Measurements from ENCODE around the gene MKRN2OS.
"Not testable (repeated sequence)": the region's sequence is repeated elsewhere in the genome, so short reads cannot be mapped to it uniquely, and the experiment has no call there.

The MKRN2OS gene

DNA sequence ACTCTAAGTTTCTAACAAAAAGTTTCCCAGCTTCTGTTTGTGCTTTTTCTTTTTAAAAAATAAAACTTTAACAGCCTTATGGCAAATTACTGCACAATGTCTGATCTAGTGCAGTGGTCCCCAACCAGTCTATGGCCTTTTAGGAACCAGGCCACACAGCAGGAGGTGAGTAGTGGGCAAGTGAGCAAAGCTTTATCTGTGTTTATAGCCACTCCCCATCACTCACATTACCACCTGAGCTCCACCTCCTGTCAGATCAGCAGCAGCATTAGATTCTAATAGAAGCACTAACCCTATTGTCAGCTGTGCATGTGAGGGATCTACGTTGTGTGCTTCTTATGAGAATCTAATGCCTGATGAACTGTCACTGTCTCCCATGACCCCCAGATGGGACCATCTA, 17.2 kb upstream of the MKRN2OS start:
- in situ Hi-C loops (cut with HindIII; ENCODE audit: low sequenced_read_pairs): no loop called here

DNA sequence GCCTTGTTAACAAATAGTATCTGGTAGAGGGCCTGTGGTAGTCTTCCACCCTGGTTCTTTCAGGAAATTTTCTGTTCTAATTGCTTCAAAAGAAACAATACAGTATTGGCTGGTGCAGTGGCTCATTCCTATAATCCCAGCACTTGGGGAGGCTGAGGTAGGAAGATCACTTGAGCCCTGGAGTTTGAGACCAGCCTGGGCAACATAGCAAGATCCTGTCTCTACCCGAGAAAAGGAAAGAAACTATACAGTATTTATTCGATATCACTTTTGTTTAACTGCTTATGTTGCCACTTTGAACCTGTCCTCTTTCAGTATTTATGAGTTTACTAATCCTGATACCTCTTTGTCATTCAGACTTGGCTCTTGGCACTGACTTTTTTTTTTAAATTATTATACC, 16.1 kb upstream of the MKRN2OS start:
- in situ Hi-C loops (cut with HindIII; ENCODE audit: low sequenced_read_pairs): no loop called here

DNA sequence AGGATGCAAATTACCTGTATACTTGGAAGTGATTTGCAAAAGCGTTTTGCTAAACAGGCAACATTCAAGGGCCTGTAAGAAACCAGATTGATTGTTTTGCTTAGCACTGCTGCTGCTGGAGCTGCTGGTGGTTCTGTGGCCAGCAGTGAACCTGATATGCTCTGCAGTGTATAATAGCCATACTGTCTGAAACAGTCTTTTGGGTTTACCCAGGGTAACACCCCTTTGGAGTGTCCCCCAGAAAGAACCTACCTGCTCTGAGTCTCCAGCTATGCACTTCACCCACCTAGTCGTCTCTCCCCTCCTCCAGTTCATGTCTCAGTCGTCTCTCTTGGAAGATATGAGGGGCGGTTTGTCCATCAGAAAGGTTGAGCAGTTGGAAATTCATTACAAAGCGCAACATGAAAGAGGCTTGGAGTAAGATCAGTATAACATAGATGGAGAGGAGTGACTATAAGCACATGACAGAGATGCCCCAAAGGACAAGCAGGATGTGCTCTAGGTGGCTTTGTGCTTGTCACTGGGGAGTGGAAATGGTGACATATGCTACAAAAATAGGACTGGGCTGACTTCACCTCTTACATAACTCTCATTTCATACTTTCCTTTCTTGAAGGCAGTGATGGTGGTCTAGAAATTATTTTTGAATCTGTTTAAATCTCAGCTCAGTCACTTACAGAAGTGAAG, 15.3 kb upstream of the MKRN2OS start:
- in situ Hi-C loops (cut with HindIII; ENCODE audit: low sequenced_read_pairs): no loop called here

DNA sequence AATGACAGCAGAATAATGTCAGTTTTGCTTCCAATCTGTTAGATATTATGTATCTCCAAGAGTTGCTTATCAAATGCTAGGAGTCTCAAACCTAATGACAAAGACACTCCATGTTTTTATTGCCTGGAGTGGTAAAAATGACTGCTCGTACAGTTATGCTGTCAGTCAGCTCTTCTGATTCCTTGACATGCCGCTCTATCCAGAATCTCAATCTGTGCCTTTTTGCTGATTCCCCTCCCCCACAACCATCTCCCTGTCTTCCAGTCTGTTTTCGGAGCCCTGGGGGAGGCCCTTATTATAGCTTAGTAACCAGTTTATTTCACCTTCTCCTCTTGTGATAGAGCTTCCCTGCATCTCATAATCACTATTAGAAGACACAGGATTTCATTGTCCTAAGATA, 14.2 kb upstream of the MKRN2OS start:
- in situ Hi-C loops (cut with HindIII; ENCODE audit: low sequenced_read_pairs): no loop called here

DNA sequence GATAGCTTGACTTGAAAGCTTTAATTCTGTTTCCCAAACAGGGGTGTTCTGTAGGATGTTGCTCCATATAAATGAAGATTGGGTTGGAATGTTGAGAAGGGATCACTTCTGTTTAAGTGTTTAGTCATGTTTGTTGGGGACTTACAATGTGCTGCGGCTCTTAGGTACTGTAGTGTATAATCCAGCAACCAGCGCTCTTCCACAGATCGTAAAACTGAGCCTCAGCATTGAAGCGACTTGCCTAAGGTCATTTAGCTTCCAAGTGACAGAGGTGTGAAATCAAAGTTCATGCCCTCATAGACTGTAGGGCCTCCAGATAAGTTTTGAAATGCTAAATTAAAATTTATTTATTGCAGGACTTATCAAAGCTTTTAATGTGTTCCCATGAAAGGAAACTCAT, 13.4 kb upstream of the MKRN2OS start:
- in situ Hi-C loops (cut with HindIII; ENCODE audit: low sequenced_read_pairs): no loop called here

DNA sequence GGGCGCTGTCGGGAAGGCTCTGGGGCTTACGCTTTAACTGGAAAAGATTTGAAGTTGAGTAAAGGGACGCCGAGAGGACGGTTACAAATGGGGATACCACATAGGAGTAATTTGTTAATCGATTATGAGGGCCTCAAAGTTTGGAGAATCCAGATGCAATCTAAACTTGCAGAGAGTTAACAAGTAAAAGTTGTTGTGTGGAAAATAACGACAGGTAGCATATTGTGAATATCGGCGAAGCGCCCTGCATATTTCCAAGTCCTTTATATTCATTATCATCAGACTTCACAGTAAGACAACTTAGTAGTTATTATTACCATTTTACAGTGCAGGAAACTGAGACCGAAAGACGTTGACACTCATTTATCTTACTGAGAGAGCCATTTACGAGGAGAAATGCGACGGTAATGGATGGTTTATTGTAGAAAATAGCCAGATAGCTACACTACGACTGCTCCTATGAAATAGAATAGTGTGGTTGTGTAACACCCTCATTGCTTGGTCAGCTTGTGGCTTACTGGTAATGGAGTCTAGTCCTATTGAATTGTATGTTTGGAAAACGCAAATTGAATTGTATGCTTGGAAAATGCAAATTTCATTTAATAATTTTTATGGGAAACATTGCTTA, 12.3 kb upstream of the MKRN2OS start:
- in situ Hi-C loops (cut with HindIII; ENCODE audit: low sequenced_read_pairs): no loop called here

DNA sequence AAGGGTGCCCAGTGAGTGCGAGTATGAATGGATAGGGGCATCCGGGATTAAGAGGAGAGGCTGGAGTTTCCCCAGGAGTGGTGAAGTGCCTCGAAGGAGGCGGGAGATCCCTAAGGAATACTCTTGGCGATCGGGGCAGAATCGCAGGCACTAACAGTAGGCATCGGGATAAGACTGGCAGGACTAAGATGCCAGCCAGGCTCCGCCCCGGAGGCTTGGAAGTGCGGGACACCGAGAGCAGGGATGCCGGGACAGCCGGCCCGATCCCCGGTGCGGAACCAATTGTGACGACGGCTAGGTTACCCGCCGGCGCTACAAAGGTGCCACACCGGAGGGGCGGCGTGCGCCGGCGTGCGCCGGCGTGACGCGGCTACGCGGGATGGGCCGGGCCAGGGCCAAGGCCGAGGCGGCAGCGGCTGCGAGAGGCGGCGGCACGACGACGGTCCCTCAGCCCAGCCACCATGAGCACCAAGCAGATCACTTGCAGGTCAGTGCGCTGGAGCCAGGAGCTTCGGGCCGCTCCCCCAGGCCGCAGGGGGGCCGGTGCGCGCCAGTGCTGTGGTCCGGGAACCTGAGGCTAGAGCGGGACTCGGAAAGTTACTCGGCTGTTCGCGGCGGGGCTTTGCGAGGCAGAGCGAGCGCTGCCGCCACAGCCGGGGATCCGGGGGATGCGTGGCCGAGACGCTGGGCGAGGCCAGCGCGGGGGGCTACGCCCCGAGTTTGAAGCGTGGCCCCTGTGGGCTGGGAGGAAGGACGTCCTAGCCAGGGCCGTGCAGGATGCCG, 11.6 kb upstream of the MKRN2OS start, which contains the start of gene MKRN2:
TSS of gene MKRN2 (plus strand) at position 398 of the 783 bp plus-strand sequence. CDS start at position 462, 64 bp downstream.
- in situ Hi-C loops (cut with HindIII; ENCODE audit: low sequenced_read_pairs): no loop called here

DNA sequence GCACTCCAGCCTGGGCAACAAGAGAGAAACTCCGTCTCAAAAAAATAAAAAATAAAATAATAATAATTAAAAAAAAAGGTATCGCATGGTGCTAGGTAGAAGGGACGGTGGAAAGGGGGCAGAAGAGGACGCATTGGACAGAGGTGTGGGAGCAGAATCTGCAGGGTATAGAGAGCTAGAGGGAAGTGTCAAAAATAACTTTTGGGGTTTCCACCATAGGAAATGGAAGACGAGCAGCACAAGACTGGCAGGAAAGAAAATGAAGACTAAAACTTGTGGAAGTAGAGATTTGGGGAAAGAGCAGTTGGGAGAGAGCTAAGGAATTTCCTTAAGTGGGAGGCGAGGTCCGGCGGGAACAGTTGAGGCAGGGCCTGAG, 11.0 kb upstream of the MKRN2OS start:
- in situ Hi-C loops (cut with HindIII; ENCODE audit: low sequenced_read_pairs): no loop called here

DNA sequence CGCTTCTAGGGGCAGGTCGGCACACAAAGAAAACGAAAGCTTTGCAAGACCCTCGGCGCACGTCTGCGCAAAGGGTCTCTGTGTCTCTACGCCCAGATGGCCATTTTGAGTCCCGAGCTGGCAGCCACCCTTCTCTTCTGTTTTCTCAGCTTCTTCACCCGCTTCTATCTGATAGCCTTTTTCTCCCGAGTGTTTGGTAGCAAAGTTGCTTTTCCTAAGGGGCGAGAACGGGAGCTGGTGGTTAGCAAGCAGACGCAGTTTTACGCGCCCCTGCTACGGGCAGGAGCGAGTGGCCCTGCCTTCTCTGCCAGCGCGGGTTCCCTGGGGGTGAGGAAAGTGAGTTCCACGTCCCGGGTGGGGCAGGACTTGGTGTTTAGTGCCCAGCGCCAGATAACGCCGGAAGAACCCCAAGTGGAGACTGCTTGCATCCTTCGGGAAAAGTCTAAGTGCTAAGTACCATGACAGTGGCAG, 8.7 kb upstream of the MKRN2OS start:
- in situ Hi-C loops (cut with HindIII; ENCODE audit: low sequenced_read_pairs): no loop called here

DNA sequence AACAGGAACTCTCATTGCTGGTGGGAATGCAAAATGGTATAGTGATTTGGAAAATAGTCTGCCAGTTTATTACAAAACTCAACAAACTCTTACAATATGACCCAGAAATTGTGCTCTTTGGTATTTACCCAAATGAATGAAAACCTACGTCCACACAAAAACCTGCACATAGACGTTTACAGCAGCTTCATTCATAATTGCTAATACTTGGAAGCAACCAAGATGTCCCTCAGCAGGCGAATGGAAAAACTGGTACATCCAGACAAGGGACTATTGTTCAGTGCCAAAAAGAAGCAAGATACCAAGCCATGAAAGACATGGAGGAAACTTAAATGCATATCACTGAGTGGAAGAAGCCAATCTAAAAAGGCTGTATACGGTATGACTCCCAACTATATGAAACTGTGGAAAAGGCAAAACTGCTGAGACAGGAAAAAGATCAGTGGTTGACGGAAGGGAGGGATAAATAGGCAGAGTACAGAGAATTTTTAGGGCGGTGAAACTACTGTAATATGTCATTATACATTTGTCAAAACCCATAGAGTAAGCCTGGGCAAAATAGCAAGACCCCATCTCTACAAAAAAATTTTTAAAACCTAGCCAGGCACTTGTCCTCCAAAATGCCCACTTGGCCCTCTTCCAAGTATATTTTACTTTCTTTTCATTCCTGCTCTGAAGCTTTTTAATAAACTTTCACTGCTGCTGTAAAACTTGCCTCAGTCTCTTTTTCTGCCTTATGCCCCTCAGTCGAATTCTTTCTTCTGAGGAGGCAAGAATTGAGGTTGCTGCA, 4.9 kb upstream of the MKRN2OS start:
- in situ Hi-C loops (cut with HindIII; ENCODE audit: low sequenced_read_pairs): no loop called here

DNA sequence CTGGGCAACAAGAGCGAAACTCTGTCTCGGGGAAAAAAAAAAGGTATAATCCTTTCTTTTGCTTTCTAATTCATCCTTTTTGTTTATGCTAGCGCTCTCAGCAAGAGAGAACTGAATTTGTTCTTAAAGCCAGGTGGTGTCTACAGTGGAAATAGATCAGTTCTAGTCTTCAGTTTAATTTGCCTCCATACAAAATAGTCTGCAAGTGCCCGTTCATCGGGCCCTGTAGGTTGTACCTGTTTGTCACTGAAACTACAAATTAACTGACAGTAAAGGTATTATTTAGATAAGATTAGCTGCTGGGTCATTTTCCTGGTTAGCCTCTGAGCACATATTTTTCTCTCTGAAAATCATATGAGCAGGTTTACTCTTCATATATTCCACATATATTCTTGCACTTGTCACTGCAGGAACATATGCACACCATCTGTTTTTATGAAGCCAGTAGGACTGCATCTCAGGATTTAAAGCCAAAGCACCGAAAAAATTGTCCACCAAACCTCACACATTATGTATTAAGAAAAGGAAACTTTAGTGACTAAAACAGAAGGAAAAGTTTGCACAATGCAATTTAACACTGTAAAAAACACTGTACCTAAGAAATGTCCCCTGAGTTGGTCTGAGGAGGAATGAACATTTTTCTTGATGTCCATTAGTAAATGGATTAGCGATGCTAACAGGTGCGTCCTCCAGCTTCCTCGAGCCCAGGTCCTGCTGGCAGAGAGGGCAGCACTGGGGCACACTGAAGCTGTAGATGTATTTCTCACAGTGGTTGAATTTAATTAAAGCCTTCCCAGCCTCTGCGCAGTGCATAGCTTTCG, 437 bp downstream of the MKRN2OS start:
- in situ Hi-C loops (cut with HindIII; ENCODE audit: low sequenced_read_pairs): no loop called here

DNA sequence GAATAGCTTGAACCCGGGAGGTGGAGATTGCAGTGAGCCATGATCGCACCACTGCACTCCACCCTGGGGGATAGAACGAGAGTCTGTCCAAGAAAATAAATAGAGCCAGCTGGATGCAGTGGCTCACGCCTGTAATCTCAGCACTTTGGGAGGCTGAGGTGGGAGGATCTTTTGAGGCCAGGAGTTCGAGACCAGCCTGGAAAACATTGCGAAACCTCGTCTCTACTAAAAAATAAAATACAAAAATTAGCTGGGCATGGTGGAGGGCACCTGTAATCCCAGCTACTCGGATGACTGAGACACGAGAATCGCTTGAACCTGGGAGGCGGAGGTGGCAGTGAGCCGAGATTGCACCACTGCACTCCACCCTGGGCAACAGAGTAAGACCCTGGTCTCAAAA, 1.8 kb downstream of the MKRN2OS start:
- in situ Hi-C loops (cut with HindIII; ENCODE audit: low sequenced_read_pairs): not testable (repeated sequence)

DNA sequence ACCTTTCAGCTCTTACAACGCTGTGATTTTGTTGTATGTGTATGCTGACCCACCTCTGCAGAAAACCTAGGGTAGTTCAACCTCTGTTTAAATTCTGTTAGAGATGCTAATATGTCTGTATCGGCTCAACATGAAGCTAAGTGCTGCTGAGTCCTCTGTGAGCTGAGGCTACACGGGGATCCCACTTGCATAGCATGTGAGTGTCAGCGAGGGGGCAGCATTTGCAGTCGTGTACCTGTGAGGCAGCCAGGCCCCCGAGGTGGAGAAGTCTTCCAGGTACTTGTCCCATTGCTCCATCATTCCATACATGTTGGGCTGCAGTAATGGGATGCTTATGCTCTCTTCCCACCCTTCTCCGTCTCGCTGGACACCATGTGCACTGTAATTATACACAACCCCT, 3.7 kb downstream of the MKRN2OS start:
- in situ Hi-C loops (cut with HindIII; ENCODE audit: low sequenced_read_pairs): no loop called here

DNA sequence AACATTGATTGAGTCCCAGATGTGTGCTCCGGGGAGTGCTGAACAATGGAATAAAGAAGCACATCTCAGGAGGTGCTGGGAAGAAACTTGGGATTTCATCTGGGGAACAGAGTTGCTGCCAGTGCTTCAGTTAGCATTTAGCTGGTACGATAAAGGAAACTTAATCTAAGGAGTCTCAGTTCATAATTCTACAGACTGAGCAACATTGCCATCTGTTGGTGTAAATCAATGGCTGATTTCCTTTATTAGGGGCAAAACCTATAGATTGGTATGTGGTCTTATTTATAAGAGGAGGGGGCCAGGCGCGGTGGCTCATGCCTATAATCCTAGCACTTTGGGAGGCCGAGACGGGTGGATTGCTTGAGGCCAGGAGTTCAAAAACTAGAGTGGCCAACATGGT, 8.9 kb downstream of the MKRN2OS start:
- in situ Hi-C loops (cut with HindIII; ENCODE audit: low sequenced_read_pairs): no loop called here

DNA sequence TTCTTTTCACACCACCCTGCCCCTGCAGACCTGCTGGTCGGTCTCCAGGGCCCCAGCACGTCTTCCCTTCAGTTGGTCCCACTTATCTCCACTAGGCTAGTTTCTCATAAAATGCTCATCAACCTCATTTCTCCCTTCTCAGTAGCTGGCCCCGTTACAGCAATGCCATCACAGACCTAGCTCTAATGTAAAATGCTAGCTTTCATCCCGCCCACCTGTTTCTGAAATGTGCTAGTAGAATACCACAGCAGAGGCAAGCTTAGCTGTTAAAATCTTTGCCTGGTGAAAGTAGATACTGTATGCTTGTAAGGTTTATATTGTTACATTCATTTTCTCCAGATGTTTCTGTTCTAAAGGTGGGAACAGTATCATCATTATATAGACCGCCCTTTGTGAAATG, 13.1 kb downstream of the MKRN2OS start:
- in situ Hi-C loops (cut with HindIII; ENCODE audit: low sequenced_read_pairs): no loop called here

DNA sequence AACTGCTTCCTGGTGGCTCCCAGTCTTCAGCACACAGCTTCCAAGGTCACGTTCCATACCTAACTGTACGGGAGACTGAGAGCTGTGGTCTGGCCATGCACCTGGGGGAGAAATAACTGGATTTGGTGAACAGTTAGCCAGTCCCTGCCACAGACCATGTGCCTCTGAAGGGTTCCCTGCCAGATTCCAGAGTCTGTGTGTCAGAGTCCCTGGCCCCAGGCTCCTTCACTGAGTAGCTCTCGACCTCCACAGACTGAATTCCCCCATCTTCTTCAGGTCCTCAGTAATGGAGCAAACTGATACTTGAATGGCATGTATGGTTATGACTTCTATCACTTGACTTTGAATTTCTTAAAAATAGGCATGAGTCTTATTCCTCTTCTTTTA, 17.5 kb downstream of the MKRN2OS start:
- in situ Hi-C loops (cut with HindIII; ENCODE audit: low sequenced_read_pairs): no loop called here

DNA sequence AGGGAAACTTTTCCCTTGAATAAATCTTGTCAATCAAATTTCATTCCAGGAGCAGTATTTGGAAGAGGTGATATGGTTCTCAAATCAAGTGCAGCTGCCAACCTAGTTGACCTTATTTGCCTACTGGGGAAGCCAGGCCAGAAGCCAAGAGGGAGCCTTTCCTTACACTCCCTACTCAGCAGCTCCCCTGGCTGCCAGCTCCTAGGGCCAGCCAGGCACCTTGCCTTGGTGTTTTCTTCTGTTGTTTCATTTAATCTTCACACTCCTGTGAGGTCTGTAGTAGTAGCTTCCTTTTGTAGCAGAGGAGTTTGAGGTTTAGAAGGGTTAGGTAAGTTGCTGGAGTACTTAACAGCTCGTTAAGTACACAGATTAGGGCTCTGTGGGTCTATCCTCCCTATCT, 22.6 kb downstream of the MKRN2OS start:
- in situ Hi-C loops (cut with HindIII; ENCODE audit: low sequenced_read_pairs): no loop called here

DNA sequence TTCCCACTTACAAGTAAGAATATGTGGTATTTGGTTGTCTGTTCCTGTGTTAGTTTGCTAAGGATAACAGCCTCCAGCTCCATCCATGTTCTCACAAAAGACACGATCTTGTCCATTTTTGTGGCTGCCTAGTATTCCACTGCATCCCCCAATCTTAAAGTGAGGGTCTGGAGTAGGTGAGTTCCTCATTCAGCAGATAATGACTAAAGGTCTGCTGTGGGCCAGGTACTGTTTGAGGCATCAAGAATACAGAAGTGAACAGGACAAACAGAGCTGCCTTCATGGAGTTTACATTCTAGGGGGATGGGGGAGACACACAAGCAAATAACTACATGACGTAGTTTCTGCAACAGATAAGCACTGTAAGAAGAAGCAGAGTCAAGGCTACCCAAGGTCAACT, 24.3 kb downstream of the MKRN2OS start:
- in situ Hi-C loops (cut with HindIII; ENCODE audit: low sequenced_read_pairs): no loop called here

DNA sequence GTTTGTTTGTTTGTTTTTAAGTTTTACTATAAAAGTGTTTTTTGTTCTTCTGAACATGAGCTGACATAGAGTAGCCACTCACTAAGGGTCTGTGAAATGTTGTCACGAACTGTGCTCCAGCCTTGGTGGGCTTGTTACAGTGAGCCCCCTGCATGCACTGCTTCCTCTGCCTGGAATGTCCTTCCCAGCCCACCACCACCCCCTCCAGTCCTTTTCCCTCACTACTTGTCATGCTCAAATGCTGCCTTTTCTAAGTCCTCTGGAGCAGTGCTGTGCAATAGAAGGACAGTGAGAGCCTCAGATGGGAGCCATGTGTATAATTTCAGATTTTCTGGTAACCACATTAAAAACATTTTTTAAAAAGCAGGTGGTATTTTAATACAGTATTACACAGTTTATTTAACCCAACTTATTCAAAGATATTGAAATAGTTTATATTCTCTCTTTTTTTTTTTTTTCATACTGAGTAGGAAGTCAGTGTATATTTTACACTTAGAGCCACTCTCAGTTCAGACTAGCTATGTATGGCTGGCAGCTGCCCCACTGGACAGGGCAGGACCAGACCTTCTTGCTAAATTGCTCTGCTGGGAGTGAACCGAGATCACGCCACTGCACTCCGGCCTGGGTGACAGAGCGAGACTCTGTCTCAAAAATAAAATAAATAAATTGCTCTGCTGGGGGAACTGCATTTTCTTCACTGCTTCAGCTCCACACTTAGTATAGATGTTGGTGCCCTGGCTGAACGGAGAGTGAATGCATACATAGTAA, 26.9 kb downstream of the MKRN2OS start:
- in situ Hi-C loops (cut with HindIII; ENCODE audit: low sequenced_read_pairs): no loop called here

DNA sequence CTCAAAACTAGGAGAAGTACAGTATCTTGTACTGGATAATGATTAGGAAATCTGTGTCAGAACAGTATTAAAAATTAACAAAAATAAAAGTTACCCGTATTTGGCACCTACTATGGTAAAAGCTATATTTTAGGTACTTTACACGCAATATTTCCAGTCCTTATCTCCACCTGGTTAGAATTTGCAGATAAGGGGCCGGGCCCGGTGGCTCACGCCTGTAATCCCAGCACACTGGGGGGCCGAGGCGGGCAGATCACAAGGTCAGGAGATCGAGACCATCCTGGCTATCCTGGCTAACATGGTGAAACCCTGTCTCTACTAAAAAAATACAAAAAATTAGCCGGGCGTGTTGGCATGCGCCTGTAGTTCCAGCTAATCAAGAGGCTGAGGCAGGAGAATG, 28.4 kb downstream of the MKRN2OS start:
- in situ Hi-C loops (cut with HindIII; ENCODE audit: low sequenced_read_pairs): no loop called here

Measured in DLD1 (cell line).